ENCODE data around the gene CCDC154.
A peak's percentile ranks its signal among the peaks of the same experiment; 100 is the strongest.

CCDC154 gene

GRCh38 chr16:1435921-1436697 lies 8.2 kb downstream of the CCDC154 start:
- no peak for DNase-seq

DNA sequence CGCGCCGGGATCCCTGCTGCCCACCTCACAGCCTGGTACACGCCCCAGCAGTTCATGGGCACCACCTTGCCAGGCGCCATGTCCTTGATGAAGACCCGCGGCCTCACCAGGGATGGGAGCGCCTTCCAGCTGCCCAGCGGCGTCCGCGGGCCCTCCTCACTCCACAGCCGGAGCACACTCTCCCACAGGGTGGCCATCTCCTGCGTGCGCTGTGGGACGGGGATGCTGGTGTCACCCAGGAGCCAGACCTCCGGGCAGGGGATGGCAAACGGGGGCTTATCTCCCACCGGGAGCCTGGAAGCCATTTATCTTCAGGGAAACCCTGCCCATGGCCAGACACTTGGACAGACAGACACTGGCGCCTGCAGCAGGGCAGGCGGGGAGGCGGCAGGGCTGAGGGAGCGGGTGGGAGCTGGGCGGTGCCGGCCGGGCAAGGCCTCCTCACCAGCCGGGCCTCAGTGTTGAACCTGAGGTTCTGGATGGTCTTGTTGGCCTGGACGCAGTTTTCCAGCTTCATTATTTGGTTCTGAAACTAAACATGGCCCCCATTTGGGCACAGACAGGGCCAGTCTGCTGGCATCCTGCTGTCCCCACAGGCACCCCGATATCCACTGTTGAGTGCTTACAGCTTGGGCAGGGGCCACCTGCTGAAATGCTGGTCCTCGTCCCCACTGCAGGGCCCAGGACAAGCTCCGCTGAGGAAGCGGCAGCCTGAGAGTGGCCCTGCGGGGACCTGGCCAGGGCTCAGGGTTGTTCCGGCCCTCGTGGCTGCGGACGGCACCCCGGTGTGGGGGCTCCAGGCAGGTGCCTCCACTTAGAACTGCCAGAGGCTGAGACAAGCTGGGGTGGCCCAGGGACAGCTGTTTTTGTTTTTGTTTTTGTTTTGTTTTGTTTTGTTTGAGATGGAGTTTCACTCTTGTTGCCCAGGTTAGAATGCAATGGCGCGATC lies 9.4 kb downstream of the CCDC154 start:
- DNase-seq = no peak

GRCh38 chr16:1433756-1434155 lies 10.6 kb downstream of the CCDC154 start:
- no peak for DNase-seq

DNA sequence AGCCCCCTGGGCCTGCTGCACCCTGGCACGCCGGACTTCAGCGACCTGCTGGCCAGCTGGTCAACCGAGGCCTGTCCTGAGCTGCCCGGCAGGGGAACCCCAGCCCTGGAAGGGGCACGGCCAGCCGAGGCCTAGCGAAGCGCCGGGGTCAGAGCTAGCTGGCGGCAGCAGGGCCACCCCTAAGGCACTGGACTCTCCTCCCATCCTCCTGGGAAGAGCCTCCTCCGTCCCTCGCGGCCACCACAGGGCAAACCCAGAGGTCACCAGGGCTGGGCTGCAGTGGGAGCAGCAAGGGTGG lies 11.1 kb downstream of the CCDC154 start:
- DNase-seq = no peak

GRCh38 chr16:1432388-1433262 lies 11.7 kb downstream of the CCDC154 start:
- DNase-seq = no peak

GRCh38 chr16:1431497-1432270 lies 12.7 kb downstream of the CCDC154 start:
- DNase-seq = no peak

DNA sequence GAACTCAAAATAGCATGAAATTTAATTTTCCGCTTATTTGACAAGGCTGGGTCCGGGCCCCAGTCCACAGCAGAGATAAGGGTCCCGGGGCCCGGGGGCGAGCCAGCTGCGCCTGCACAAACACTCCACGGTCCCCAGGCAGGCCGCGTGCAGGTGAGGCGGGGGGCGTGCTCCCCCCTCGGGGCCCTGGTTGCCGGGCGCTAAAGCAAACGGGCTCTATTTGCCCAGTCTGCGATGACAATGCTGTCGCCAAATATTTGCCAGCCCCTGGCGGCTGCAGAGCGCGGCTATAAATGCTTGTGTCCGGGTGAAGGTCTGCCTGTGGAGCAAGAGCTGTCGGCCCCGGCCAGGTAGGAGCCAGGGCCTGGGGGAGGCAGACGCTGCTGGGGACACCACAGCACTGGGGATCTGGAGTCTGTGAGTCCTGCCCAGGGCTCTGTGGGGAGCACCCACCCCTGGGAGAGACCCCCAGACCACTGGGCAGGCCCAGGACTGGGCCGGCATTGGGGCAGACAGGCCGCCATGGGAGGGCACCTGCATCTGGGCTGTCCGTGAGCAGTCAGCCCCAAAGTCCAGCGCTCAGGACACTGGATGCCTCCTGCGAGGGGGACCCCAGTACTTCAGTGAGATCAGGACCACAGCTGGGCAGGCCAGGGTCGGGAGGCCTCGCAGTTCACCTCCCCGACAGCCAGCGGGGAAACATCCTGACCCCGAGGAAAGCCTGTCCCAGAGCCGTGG lies 13.4 kb downstream of the CCDC154 start, which contains the start of gene PERCC1:
Gene PERCC1, plus strand, starts transcription at position 320 of the 738 bp plus-strand sequence. CDS start 1,516 bp downstream, outside the sequence.
- DNase-seq = no peak

GRCh38 chr16:1430214-1430758 lies 14.1 kb downstream of the CCDC154 start:
- DNase-seq = no peak

GRCh38 chr16:1429631-1430030 lies 14.7 kb downstream of the CCDC154 start:
- no peak for DNase-seq

GRCh38 chr16:1429012-1429411 lies 15.3 kb downstream of the CCDC154 start:
- DNase-seq = no peak

DNA sequence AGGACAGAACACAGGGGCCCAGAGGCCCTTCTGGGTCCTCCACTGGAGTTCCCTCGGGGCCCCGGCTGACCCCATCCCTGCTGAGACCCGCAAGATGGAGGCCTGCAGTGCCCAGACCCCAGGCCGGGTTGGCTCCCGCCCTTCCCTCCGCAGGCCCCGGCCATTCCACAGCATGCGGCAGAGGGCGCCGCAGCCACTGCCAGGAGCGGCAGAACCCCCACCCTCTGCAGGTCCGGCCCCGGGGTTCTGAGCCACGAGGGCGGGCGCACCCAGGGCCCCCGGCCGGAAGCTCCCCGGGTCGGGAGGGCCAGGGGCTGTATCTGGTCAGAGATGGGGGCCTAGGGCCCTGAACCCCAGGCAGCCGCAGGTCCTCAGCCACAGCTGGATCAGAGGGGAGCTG lies 15.8 kb downstream of the CCDC154 start:
- DNase-seq = peak; percentile 47

GRCh38 chr16:1427473-1428461 lies 16.6 kb downstream of the CCDC154 start:
- no peak for DNase-seq

GRCh38 chr16:1426734-1427471 lies 17.5 kb downstream of the CCDC154 start:
- no peak for DNase-seq

- DNase-seq = no peak
Measured at GRCh38 chr16:1425616-1426370, 18.6 kb downstream of the CCDC154 start.

GRCh38 chr16:1424028-1424427 lies 20.3 kb downstream of the CCDC154 start:
- DNase-seq = no peak

DNA sequence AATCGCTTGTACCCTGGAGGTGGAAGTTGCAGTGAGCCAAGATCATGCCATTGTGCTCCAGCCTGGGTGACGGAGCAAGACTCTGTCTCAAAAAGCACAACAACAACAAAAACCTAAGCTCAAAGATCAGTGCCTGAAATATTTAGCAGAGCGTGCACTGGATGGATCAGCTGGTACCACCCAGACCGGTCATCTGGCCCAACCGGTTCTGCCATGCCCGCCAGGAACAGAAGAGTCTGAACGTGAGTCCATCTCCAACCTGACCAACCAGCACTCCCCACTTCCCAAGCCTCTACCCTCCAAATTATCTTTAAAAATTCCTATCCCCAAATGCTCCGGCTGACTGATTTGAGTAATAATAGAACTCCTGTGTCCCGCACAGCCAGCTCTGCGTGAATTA lies 22.3 kb downstream of the CCDC154 start:
- no peak for DNase-seq

DNA sequence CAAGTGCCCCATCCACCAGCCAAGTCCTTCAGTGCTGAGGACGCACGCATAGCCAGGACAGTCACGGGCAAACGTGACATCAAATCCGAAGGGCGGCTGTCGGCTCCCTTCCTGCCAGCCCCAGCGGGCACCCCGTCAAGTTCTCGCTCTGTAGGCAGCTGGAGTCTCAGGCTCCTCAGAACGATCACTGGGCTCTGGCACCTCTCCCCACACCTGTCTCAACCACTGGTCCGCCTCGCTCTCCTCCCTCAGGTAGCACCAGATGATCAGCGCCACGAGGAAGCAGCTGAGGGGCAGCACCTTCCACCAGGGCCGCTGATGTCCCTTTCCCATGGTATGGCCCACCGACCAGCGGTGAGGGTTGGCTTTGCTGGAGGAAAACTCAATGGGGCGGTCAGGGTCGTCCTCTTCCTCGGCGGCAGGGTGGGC lies 24.2 kb downstream of the CCDC154 start:
- no peak for DNase-seq

DNA sequence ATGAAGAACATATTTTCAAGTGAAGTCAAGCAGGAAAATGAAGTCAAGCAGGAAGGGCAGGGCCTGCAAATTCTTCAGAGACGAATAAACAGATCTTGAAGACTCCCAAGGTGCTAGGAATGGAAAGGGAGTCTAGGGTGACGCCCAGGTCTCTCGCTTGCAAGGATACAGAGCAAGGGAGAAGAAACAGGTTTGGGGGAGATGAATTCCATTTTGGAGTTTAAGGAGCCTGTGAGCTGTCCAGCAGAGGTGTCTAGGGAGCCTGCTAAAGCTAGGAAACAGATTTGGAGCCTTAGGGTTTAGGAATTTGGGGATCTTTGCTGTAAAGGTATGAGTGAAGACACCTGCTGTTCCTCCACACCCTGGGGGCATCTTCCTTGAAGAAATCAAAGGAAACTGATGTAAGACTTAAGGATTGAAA lies 27.8 kb downstream of the CCDC154 start:
- no peak for DNase-seq

All from CD4-positive, alpha-beta T cell treated with Interleukin-10 for 1 hour (primary cell).